GM04503 (cell line): ENCODE data around the gene BCL11B.

ENCODE experiments used
- DNase-seq: peaks from one replicate; pipeline ENCODE4 v3.0.0-alpha.2; 2012; ENCODE audit warnings: low read depth

Gene BCL11B

GRCh38 chr14:99136047-99136400, 136.0 kb downstream of the BCL11B start:
- DNase-seq, result no peak

GRCh38 chr14:99134516-99135046, 137.4 kb downstream of the BCL11B start:
- no peak for DNase-seq

- no peak for DNase-seq
Measured at GRCh38 chr14:99133636-99134515, 138.1 kb downstream of the BCL11B start.

GRCh38 chr14:99132821-99133635, 139.0 kb downstream of the BCL11B start:
- DNase-seq, result no peak

GRCh38 chr14:99131632-99132271, 140.2 kb downstream of the BCL11B start:
- DNase-seq, result no peak

GRCh38 chr14:99129998-99130397, 142.0 kb downstream of the BCL11B start:
- DNase-seq, result no peak

GRCh38 chr14:99129211-99129696, 142.7 kb downstream of the BCL11B start:
- no peak for DNase-seq

GRCh38 chr14:99128185-99128584, 143.8 kb downstream of the BCL11B start:
- DNase-seq, result no peak

- DNase-seq, result no peak
Measured at GRCh38 chr14:99127651-99128167, 144.3 kb downstream of the BCL11B start.

GRCh38 chr14:99125616-99126431, 146.2 kb downstream of the BCL11B start:
- no peak for DNase-seq

- DNase-seq, result no peak
Measured at GRCh38 chr14:99125113-99125512, 146.9 kb downstream of the BCL11B start.

- DNase-seq, result no peak
Measured at GRCh38 chr14:99124482-99125105, 147.4 kb downstream of the BCL11B start.

GRCh38 chr14:99123208-99123870, 148.7 kb downstream of the BCL11B start:
- DNase-seq, result no peak

GRCh38 chr14:99122521-99123125, 149.4 kb downstream of the BCL11B start:
- DNase-seq, result no peak

GRCh38 chr14:99121319-99121875, 150.6 kb downstream of the BCL11B start:
- DNase-seq, result no peak

GRCh38 chr14:99120526-99121318, 151.3 kb downstream of the BCL11B start:
- DNase-seq, result no peak

GRCh38 chr14:99119554-99120525, 152.2 kb downstream of the BCL11B start:
- no peak for DNase-seq
